GM23338 (cell line): Measurements from ENCODE around the gene COX20. TPM values are rescaled to one million over a fixed set of nuclear protein-coding genes. Genes with fewer than 3 reads are reported as not detected.

Source experiments
- ATAC-seq: fragments of 200-7000 bp; cut with Tn5 transposase; 3 replicates; pipeline ENCODE4 v1.9.1; 2020
- DNase-seq: peaks from one replicate; pipeline ENCODE4 v3.0.0-alpha.2; 2015; ENCODE audit warnings: low spot score
- H2AFZ ChIP-seq: fragments of 200-600 bp; sonication (generic); 2 replicates; pipeline ENCODE4 v1.8.0; 2016; ENCODE audit warnings: antibody characterized with exemption, mild to moderate bottlenecking, moderate library complexity
- H3F3A ChIP-seq: fragments of 200-600 bp; sonication (generic); replicated peaks from 2 replicates; pipeline ENCODE4 v1.8.0; 2017; ENCODE audit warnings: antibody characterized with exemption, mixed run types, low read depth
- H3K27ac ChIP-seq: fragments of 200-600 bp; sonication (generic); 2 replicates; pipeline ENCODE4 v1.6.1; 2016; ENCODE audit warnings: low read depth
- H3K27me3 ChIP-seq: fragments of 200-600 bp; sonication (generic); 2 replicates; pipeline ENCODE4 v1.8.0; 2016; ENCODE audit warnings: mild to moderate bottlenecking, mixed run types, moderate library complexity; ENCODE audit not compliant: insufficient read depth
- H3K36me3 ChIP-seq: fragments of 200-600 bp; sonication (generic); 2 replicates; pipeline ENCODE4 v1.8.0; 2016; ENCODE audit warnings: mild to moderate bottlenecking; ENCODE audit not compliant: insufficient read depth
- H3K4me1 ChIP-seq: fragments of 200-600 bp; sonication (generic); 2 replicates; pipeline ENCODE4 v1.8.0; 2016; ENCODE audit warnings: mild to moderate bottlenecking, moderate library complexity; ENCODE audit not compliant: insufficient read depth
- H3K4me2 ChIP-seq: fragments of 200-600 bp; sonication (generic); 2 replicates; pipeline ENCODE4 v1.7.1; 2017; ENCODE audit warnings: mixed run types
- H3K4me3 ChIP-seq: fragments of 200-600 bp; sonication (generic); 2 replicates; pipeline ENCODE4 v1.6.1; 2016; ENCODE audit warnings: mixed run types
- H3K79me2 ChIP-seq: fragments of 200-600 bp; sonication (generic); replicated peaks from 2 replicates; pipeline ENCODE4 v1.8.0; 2017; ENCODE audit warnings: mild to moderate bottlenecking; ENCODE audit not compliant: insufficient read depth
- H3K9me2 ChIP-seq: fragments of 200-600 bp; sonication (generic); 2 replicates; pipeline ENCODE4 v1.8.0; 2017; ENCODE audit not compliant: insufficient read depth
- H4K20me1 ChIP-seq: fragments of 200-600 bp; sonication (generic); replicated peaks from 2 replicates; pipeline ENCODE4 v1.8.0; 2017; ENCODE audit warnings: mild to moderate bottlenecking; ENCODE audit not compliant: insufficient read depth
- H3K27ac Mint-ChIP-seq: 2 replicates; pipeline ENCODE4 v1.8.0; 2020; ENCODE audit warnings: inconsistent platforms, mild to moderate bottlenecking, moderate library complexity, mixed read lengths
- H3K27me3 Mint-ChIP-seq: 3 replicates; pipeline ENCODE4 v1.8.0; 2022; ENCODE audit warnings: low read depth, mild to moderate bottlenecking, moderate library complexity, mixed read lengths, inconsistent platforms; ENCODE audit not compliant: insufficient read depth, poor library complexity
- H3K36me3 Mint-ChIP-seq: 3 replicates; pipeline ENCODE4 v1.8.0; 2021; ENCODE audit warnings: low read depth, mild to moderate bottlenecking, inconsistent platforms, moderate library complexity, mixed read lengths
- H3K4me1 Mint-ChIP-seq: 3 replicates; pipeline ENCODE4 v1.8.0; 2020; ENCODE audit warnings: mild to moderate bottlenecking, inconsistent platforms, mixed read lengths
- H3K4me3 Mint-ChIP-seq: 3 replicates; pipeline ENCODE4 v1.8.0; 2021; ENCODE audit warnings: moderate library complexity, mild to moderate bottlenecking, inconsistent platforms, mixed read lengths
- H3K9me3 Mint-ChIP-seq: 3 replicates; pipeline ENCODE4 v1.8.0; 2020; ENCODE audit warnings: moderate library complexity, mild to moderate bottlenecking, inconsistent platforms, mixed read lengths
- CREB1 ChIP-seq: fragments of 250-450 bp; sonication (Bioruptor Pico); IDR thresholded peaks from 2 replicates; pipeline ENCODE4 v1.5.0; 2020; ENCODE audit warnings: low read depth, mild to moderate bottlenecking, moderate library complexity
- EZH2phosphoT487 ChIP-seq: fragments of 200-600 bp; sonication (generic); IDR thresholded peaks from one replicate; pipeline ENCODE4 v1.8.1; 2018; ENCODE audit warnings: antibody characterized with exemption; ENCODE audit not compliant: unreplicated experiment
- JUNB ChIP-seq: IDR thresholded peaks from one replicate; pipeline ENCODE4 v1.6.1; 2016; ENCODE audit warnings: antibody characterized with exemption; ENCODE audit not compliant: unreplicated experiment
- NANOG ChIP-seq: IDR thresholded peaks from 2 replicates; pipeline ENCODE4 v1.6.1; 2016; ENCODE audit warnings: antibody characterized with exemption, borderline replicate concordance
- ZNF114 ChIP-seq: fragments of 250-450 bp; sonication (Bioruptor Pico); IDR thresholded peaks from 2 replicates; pipeline ENCODE4 v1.5.0; 2020; ENCODE audit warnings: mild to moderate bottlenecking, moderate library complexity
- ZNF331 ChIP-seq: fragments of 250-450 bp; sonication (Bioruptor Pico); IDR thresholded peaks from 2 replicates; pipeline ENCODE4 v1.5.0; 2020; ENCODE audit warnings: low read depth, mild to moderate bottlenecking, moderate library complexity
- polyA plus RNA-seq: library from polyadenylated mRNA; unstranded; fragments of >200 nt; fragmentation: Nextera tagmentation; extraction: Ambion mirVana; gene quantifications from 2 replicates; pipeline ENCODE4 v1.2.1, GENCODE V29; 2016
- total RNA-seq: library from RNA; depleted of rRNA; stranded (reverse); fragments of >200 nt; shearing (Covaris generic); gene quantifications from 2 replicates; pipeline ENCODE4 v1.2.3, GENCODE V29; 2014
- TF ChIP-seq, protein P1 (sequence below): IDR thresholded peaks from 2 replicates; pipeline ENCODE4 v1.6.1; 2016; ENCODE audit warnings: antibody characterized with exemption
- TF ChIP-seq, protein P2 (sequence below): IDR thresholded peaks from one replicate; pipeline ENCODE4 v1.6.1; 2018; ENCODE audit warnings: antibody characterized with exemption; ENCODE audit not compliant: unreplicated experiment
- TF ChIP-seq, protein P3 (sequence below): fragments of 250-450 bp; sonication (Bioruptor Pico); IDR thresholded peaks from 2 replicates; pipeline ENCODE4 v1.5.0; 2020; ENCODE audit warnings: mild to moderate bottlenecking, moderate library complexity

COX20 gene
- total and polyA plus RNA-seq, 2 experiments from 2014 or later: 19.3 to 175 TPM

DNA sequence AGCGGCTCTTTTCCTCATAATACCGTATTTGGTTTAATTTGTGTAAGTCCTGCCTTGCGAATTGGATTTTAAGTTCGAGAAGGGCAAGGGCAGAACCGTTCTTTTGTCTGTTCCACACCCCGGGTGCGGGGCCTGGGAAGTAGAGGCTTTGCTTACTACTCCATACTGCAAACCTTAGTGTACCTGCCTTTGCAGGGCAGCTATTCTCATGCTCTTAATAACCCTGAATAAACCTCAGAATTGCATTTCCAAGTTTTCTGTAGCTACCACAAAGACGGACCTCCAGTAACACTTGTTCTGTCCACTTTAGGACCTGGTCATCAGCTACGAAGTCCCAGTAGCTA lies 29.5 kb downstream of the COX20 start:
- TF ChIP-seq ZNF114: no peak
- no peak for TF ChIP-seq JUNB
- TF ChIP-seq NANOG: no peak
- TF ChIP-seq, protein P1, sequence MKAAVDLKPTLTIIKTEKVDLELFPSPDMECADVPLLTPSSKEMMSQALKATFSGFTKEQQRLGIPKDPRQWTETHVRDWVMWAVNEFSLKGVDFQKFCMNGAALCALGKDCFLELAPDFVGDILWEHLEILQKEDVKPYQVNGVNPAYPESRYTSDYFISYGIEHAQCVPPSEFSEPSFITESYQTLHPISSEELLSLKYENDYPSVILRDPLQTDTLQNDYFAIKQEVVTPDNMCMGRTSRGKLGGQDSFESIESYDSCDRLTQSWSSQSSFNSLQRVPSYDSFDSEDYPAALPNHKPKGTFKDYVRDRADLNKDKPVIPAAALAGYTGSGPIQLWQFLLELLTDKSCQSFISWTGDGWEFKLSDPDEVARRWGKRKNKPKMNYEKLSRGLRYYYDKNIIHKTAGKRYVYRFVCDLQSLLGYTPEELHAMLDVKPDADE: no peak
- TF ChIP-seq, protein P2, sequence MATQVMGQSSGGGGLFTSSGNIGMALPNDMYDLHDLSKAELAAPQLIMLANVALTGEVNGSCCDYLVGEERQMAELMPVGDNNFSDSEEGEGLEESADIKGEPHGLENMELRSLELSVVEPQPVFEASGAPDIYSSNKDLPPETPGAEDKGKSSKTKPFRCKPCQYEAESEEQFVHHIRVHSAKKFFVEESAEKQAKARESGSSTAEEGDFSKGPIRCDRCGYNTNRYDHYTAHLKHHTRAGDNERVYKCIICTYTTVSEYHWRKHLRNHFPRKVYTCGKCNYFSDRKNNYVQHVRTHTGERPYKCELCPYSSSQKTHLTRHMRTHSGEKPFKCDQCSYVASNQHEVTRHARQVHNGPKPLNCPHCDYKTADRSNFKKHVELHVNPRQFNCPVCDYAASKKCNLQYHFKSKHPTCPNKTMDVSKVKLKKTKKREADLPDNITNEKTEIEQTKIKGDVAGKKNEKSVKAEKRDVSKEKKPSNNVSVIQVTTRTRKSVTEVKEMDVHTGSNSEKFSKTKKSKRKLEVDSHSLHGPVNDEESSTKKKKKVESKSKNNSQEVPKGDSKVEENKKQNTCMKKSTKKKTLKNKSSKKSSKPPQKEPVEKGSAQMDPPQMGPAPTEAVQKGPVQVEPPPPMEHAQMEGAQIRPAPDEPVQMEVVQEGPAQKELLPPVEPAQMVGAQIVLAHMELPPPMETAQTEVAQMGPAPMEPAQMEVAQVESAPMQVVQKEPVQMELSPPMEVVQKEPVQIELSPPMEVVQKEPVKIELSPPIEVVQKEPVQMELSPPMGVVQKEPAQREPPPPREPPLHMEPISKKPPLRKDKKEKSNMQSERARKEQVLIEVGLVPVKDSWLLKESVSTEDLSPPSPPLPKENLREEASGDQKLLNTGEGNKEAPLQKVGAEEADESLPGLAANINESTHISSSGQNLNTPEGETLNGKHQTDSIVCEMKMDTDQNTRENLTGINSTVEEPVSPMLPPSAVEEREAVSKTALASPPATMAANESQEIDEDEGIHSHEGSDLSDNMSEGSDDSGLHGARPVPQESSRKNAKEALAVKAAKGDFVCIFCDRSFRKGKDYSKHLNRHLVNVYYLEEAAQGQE: no peak
- TF ChIP-seq ZNF331 (CRISPR knock-in tag): no peak
- TF ChIP-seq, protein P3, sequence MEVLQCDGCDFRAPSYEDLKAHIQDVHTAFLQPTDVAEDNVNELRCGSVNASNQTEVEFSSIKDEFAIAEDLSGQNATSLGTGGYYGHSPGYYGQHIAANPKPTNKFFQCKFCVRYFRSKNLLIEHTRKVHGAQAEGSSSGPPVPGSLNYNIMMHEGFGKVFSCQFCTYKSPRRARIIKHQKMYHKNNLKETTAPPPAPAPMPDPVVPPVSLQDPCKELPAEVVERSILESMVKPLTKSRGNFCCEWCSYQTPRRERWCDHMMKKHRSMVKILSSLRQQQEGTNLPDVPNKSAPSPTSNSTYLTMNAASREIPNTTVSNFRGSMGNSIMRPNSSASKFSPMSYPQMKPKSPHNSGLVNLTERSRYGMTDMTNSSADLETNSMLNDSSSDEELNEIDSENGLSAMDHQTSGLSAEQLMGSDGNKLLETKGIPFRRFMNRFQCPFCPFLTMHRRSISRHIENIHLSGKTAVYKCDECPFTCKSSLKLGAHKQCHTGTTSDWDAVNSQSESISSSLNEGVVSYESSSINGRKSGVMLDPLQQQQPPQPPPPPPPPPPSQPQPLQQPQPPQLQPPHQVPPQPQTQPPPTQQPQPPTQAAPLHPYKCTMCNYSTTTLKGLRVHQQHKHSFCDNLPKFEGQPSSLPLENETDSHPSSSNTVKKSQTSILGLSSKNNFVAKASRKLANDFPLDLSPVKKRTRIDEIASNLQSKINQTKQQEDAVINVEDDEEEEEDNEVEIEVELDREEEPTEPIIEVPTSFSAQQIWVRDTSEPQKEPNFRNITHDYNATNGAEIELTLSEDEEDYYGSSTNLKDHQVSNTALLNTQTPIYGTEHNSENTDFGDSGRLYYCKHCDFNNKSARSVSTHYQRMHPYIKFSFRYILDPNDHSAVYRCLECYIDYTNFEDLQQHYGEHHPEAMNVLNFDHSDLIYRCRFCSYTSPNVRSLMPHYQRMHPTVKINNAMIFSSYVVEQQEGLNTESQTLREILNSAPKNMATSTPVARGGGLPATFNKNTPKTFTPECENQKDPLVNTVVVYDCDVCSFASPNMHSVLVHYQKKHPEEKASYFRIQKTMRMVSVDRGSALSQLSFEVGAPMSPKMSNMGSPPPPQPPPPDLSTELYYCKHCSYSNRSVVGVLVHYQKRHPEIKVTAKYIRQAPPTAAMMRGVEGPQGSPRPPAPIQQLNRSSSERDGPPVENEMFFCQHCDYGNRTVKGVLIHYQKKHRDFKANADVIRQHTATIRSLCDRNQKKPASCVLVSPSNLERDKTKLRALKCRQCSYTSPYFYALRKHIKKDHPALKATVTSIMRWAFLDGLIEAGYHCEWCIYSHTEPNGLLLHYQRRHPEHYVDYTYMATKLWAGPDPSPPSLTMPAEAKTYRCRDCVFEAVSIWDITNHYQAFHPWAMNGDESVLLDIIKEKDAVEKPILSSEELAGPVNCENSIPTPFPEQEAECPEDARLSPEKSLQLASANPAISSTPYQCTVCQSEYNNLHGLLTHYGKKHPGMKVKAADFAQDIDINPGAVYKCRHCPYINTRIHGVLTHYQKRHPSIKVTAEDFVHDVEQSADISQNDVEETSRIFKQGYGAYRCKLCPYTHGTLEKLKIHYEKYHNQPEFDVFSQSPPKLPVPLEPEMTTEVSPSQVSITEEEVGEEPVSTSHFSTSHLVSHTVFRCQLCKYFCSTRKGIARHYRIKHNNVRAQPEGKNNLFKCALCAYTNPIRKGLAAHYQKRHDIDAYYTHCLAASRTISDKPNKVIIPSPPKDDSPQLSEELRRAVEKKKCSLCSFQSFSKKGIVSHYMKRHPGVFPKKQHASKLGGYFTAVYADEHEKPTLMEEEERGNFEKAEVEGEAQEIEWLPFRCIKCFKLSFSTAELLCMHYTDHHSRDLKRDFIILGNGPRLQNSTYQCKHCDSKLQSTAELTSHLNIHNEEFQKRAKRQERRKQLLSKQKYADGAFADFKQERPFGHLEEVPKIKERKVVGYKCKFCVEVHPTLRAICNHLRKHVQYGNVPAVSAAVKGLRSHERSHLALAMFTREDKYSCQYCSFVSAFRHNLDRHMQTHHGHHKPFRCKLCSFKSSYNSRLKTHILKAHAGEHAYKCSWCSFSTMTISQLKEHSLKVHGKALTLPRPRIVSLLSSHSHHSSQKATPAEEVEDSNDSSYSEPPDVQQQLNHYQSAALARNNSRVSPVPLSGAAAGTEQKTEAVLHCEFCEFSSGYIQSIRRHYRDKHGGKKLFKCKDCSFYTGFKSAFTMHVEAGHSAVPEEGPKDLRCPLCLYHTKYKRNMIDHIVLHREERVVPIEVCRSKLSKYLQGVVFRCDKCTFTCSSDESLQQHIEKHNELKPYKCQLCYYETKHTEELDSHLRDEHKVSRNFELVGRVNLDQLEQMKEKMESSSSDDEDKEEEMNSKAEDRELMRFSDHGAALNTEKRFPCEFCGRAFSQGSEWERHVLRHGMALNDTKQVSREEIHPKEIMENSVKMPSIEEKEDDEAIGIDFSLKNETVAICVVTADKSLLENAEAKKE (CRISPR knock-in tag): no peak
- TF ChIP-seq CREB1 (CRISPR knock-in tag): no peak
- no peak for TF ChIP-seq EZH2phosphoT487
- Histone ChIP-seq H3K9me2 (no peaks in the 10 kb centered on the region), H3K4me1 (peaks cover 13% of the 10 kb centered on the region; the same call in 1 of the 2 replicates), H3K36me3 (peaks cover 9% of the 10 kb centered on the region; the same call in 1 of the 2 replicates), H3F3A (peaks cover 7% of the 10 kb centered on the region; the same call in 1 of the 2 replicates), H3K27me3 (no peaks in the 10 kb centered on the region), H3K79me2 (peaks cover 55% of the 10 kb centered on the region), H3K27ac (peak overlapping the region; percentile 100), H2AFZ (peak overlapping the region; percentile 70; the same call in 1 of the 2 replicates), H3K4me2 (peak overlapping the region; percentile 89), H4K20me1 (peaks cover 27% of the 10 kb centered on the region), H3K4me3 (peak overlapping the region; percentile 92)
- H3K27me3 Mint-ChIP-seq: peaks cover 18% of the 10 kb centered on the region
- peak overlapping the region; percentile 98 for H3K27ac Mint-ChIP-seq
- DNase-seq: peak; percentile 56
- ATAC-seq: peak; percentile 28
- H3K4me1 Mint-ChIP-seq: peaks cover 24% of the 10 kb centered on the region
- H3K9me3 Mint-ChIP-seq: peaks cover 4% of the 10 kb centered on the region; the same call in 1 of the 3 replicates
- H3K4me3 Mint-ChIP-seq: peak overlapping the region; percentile 91
- peaks cover 39% of the 10 kb centered on the region for H3K36me3 Mint-ChIP-seq
